ENCODE results near the gene CHCHD5.

The CHCHD5 gene

GRCh38 chr2:112625474-112626114 is 41.2 kb downstream of the CHCHD5 start:
- no peak for DNase-seq (ENCODE audit: low read depth)

- peak; percentile 37 for DNase-seq (ENCODE audit: low read depth)
Measured at GRCh38 chr2:112626604-112627059, 42.2 kb downstream of the CHCHD5 start.

GRCh38 chr2:112627060-112628040 is 42.9 kb downstream of the CHCHD5 start:
- DNase-seq (ENCODE audit: low read depth): no peak

GRCh38 chr2:112629224-112629623 is 44.8 kb downstream of the CHCHD5 start:
- DNase-seq (ENCODE audit: low read depth): no peak

GRCh38 chr2:112629823-112630222 is 45.4 kb downstream of the CHCHD5 start:
- DNase-seq (ENCODE audit: low read depth): no peak

- DNase-seq (ENCODE audit: low read depth): no peak
Measured at GRCh38 chr2:112630268-112630667, 45.9 kb downstream of the CHCHD5 start.

- DNase-seq (ENCODE audit: low read depth): no peak
Measured at GRCh38 chr2:112633708-112634107, 49.3 kb downstream of the CHCHD5 start.

GRCh38 chr2:112634153-112634873 is 49.9 kb downstream of the CHCHD5 start:
- no peak for DNase-seq (ENCODE audit: low read depth)

- DNase-seq (ENCODE audit: low read depth): no peak
Measured at GRCh38 chr2:112634874-112635157, 50.4 kb downstream of the CHCHD5 start.

GRCh38 chr2:112636605-112637288 is 52.3 kb downstream of the CHCHD5 start:
- no peak for DNase-seq (ENCODE audit: low read depth)

GRCh38 chr2:112637289-112637660 is 52.9 kb downstream of the CHCHD5 start:
- DNase-seq (ENCODE audit: low read depth): no peak

All from stimulated activated CD8-positive, alpha-beta memory T cell treated with anti-CD3 and anti-CD28 coated beads, Interleukin-15, amount 100 ng/mL, for 1 hour (primary cell).